Trophoblast cell (in vitro differentiated cells and primary cell): ENCODE data around the gene MUC16. TPM values are rescaled to one million over a fixed set of nuclear protein-coding genes. Genes with fewer than 3 reads are reported as not detected.
A peak's percentile ranks its signal among the peaks of the same experiment; 100 is the strongest.
"Not testable (repeated sequence)": the region's sequence is repeated elsewhere in the genome, so short reads cannot be mapped to it uniquely, and the experiment has no call there.

Experiments
- DNase-seq, 2 donors: peaks; one replicate each; pipeline ENCODE4 v3.0.0-alpha.2; 2016
- H2AFZ ChIP-seq: 2 replicates; pipeline ENCODE4 v1.6.1; 2013; ENCODE audit warnings: low read length, moderate library complexity, mild to moderate bottlenecking; ENCODE audit not compliant: insufficient read depth, poor library complexity
- H2AK5ac ChIP-seq: 2 replicates; pipeline ENCODE4 v1.6.1; 2013; ENCODE audit warnings: mild to moderate bottlenecking, low read length
- H2BK120ac ChIP-seq: 2 replicates; pipeline ENCODE4 v1.6.1; 2013; ENCODE audit warnings: low read length, mild to moderate bottlenecking, moderate library complexity; ENCODE audit not compliant: insufficient read depth, poor library complexity
- H2BK12ac ChIP-seq: 2 replicates; pipeline ENCODE4 v1.6.1; 2013; ENCODE audit warnings: mild to moderate bottlenecking, low read length, moderate library complexity
- H2BK5ac ChIP-seq: 2 replicates; pipeline ENCODE4 v1.6.1; 2013; ENCODE audit warnings: low read length, low read depth, moderate library complexity, mild to moderate bottlenecking; ENCODE audit not compliant: poor library complexity
- H3K14ac ChIP-seq: 2 replicates; pipeline ENCODE4 v1.6.1; 2013; ENCODE audit warnings: mild to moderate bottlenecking, low read length
- H3K18ac ChIP-seq: 2 replicates; pipeline ENCODE4 v1.6.1; 2013; ENCODE audit warnings: mild to moderate bottlenecking, low read length
- H3K23ac ChIP-seq: 2 replicates; pipeline ENCODE4 v1.6.1; 2013; ENCODE audit warnings: low read length
- H3K27ac ChIP-seq: 2 replicates; pipeline ENCODE4 v1.5.1; 2013; ENCODE audit warnings: low read depth, mild to moderate bottlenecking, inconsistent platforms, low read length, moderate library complexity
- H3K27me3 ChIP-seq: 2 replicates; pipeline ENCODE4 v1.6.1; 2013; ENCODE audit warnings: inconsistent platforms, mild to moderate bottlenecking, low read length, moderate library complexity; ENCODE audit not compliant: insufficient read depth
- H3K36me3 ChIP-seq, 2 experiments: 1 replicate in 1 of 2; 2 replicates in 1 of 2; pipeline ENCODE4 v1.6.1; 2013; ENCODE audit warnings: low read length in 2 of 2, mild to moderate bottlenecking in 2 of 2, moderate library complexity in 1 of 2; ENCODE audit not compliant: insufficient read depth in 2 of 2, control insufficient read depth in 1 of 2
- H3K4ac ChIP-seq: 2 replicates; pipeline ENCODE4 v1.6.1; 2013; ENCODE audit warnings: low read depth, mild to moderate bottlenecking, low read length, moderate library complexity
- H3K4me1 ChIP-seq, 2 experiments: 1 replicate in 1 of 2; 2 replicates in 1 of 2; pipeline ENCODE4 v1.6.1; 2013; ENCODE audit warnings: low read length in 2 of 2, mild to moderate bottlenecking in 2 of 2, moderate library complexity in 1 of 2; ENCODE audit not compliant: insufficient read depth in 2 of 2, control insufficient read depth in 1 of 2
- H3K4me2 ChIP-seq: 2 replicates; pipeline ENCODE4 v1.6.1; 2013; ENCODE audit warnings: inconsistent platforms, mild to moderate bottlenecking, low read length, moderate library complexity
- H3K4me3 ChIP-seq: 2 replicates; pipeline ENCODE4 v1.5.1; 2013; ENCODE audit warnings: mild to moderate bottlenecking, low read depth, low read length, inconsistent platforms
- H3K79me1 ChIP-seq: one replicate; pipeline ENCODE4 v1.6.1; 2013; ENCODE audit warnings: low read length
- H3K79me2 ChIP-seq: 2 replicates; pipeline ENCODE4 v1.6.1; 2013; ENCODE audit warnings: low read length, mild to moderate bottlenecking; ENCODE audit not compliant: control insufficient read depth, insufficient read depth, poor library complexity
- H3K9ac ChIP-seq: 2 replicates; pipeline ENCODE4 v1.6.1; 2013; ENCODE audit warnings: mild to moderate bottlenecking, low read length
- H3K9me3 ChIP-seq: 2 replicates; pipeline ENCODE4 v1.6.1; 2013; ENCODE audit warnings: low read depth, mild to moderate bottlenecking, control low read depth, inconsistent platforms, low read length; ENCODE audit not compliant: insufficient read depth
- H4K12ac ChIP-seq: 2 replicates; pipeline ENCODE4 v1.6.1; 2013; ENCODE audit warnings: low read depth, mild to moderate bottlenecking, low read length, moderate library complexity
- H4K8ac ChIP-seq: 2 replicates; pipeline ENCODE4 v1.6.1; 2013; ENCODE audit warnings: low read depth, mild to moderate bottlenecking, low read length, moderate library complexity
- H4K91ac ChIP-seq: one replicate; pipeline ENCODE4 v1.6.1; 2013; ENCODE audit warnings: low read depth, mild to moderate bottlenecking, low read length, moderate library complexity
- WGBS: extraction: QIAGEN DNeasy Blood & Tissue Kit; methylation state at CpG from one replicate; pipeline ENCODE4 v1.1.7; 2013; ENCODE audit warnings: missing lambda C conversion rate; ENCODE audit not compliant: insufficient read length, insufficient coverage; ENCODE audit errors: extremely low coverage; 5-methylcytosine and 5-hydroxymethylcytosine counted together
- polyA plus RNA-seq: library from polyadenylated mRNA; stranded (reverse); fragments of 200-250 nt; gene quantifications from 2 replicates; pipeline ENCODE4 v1.2.3, GENCODE V29; 2013

Gene MUC16
- polyA plus RNA-seq: 0.08 and 0.10 TPM in 2 replicates

DNA sequence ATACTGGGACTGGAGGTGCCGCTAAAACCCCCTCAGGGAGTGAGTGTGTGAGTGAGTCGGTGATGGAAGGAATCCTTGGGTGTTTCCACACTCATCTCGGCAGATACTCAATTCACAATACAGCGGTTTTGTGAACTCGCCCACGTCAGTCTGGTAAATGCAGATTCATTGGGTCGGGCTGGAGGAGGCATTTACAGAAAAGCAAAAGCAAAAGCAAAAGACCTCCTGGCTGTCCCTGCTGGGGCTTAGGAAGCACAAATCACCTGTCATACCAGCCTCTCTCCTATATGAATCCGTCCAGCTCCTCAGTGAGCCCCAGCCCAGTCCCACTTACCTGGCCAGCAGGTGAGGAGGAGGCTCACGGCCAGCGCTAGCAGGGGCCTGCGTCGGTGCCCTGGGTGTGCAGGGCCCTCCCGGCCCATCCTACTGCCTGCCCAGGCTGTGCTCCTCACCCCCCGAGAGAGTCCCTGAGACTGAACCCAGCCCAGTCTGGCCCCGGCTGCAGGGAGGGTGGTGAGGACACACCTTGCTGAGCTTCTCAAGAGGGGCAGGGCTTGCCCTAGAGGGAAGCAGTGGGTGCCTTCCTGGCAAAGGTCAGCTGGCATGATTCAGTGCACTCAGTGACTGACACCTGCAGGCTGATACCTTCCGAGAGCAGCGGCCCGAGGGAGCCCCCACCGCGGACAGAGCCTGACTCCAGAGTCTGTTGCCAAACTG is at the start of gene MUC16:
TSS of gene MUC16 (minus strand) at position 475 of the 717 bp plus-strand sequence.
- Histone ChIP-seq H3K4me1 (peaks cover 0 to 2% of the 10 kb centered on the region in 2 experiments), H2AFZ (no peak within 1 kb of the TSS)

GRCh38 chr19:9058905-9059667 is 48.9 kb upstream of the MUC16 start:
- no peak overlapping the region for H3K9ac ChIP-seq
- no peak overlapping the region for H2BK120ac ChIP-seq
- H3K27ac ChIP-seq: no peak overlapping the region
- no peak overlapping the region for H3K4ac ChIP-seq
- H4K91ac ChIP-seq: no peak overlapping the region
- H3K79me1 ChIP-seq: peaks cover 3% of the 10 kb centered on the region
- no peaks in the 10 kb centered on the region for H3K79me2 ChIP-seq
- H3K4me2 ChIP-seq: no peak overlapping the region
- no peak overlapping the region for H4K8ac ChIP-seq
- no peak overlapping the region for H3K14ac ChIP-seq
- DNase-seq: peak; percentile 66 to 70
- H2AK5ac ChIP-seq: no peak overlapping the region
- no peak overlapping the region for H4K12ac ChIP-seq
- no peak overlapping the region for H2BK12ac ChIP-seq
- no peak overlapping the region for H3K4me3 ChIP-seq
- no CpG with 5 or more reads among the region's 12 CpGs for WGBS
- H2AFZ ChIP-seq: no peak overlapping the region
- no peaks in the 10 kb centered on the region for H3K27me3 ChIP-seq
- no peak overlapping the region for H2BK5ac ChIP-seq
- H3K23ac ChIP-seq: no peak overlapping the region
- H3K18ac ChIP-seq: no peak overlapping the region
- no peaks in the 10 kb centered on the region for H3K9me3 ChIP-seq
- no peaks in the 10 kb centered on the region for H3K36me3 ChIP-seq
- peaks cover 0 to 7% of the 10 kb centered on the region in 2 experiments for H3K4me1 ChIP-seq

More for the DNA sequence above, at the start of gene MUC16:
- Histone ChIP-seq H3K79me2 (no peaks in the 10 kb centered on the region), H3K23ac (no peak within 1 kb of the TSS), H3K4me3 (no peak within 1 kb of the TSS), H3K79me1 (no peaks in the 10 kb centered on the region), H2BK120ac (no peak within 1 kb of the TSS), H3K27me3 (no peaks in the 10 kb centered on the region), H3K18ac (no peak within 1 kb of the TSS), H4K8ac (no peak within 1 kb of the TSS), H3K4me2 (no peak within 1 kb of the TSS), H3K4ac (no peak within 1 kb of the TSS), H2AK5ac (no peak within 1 kb of the TSS), H2BK5ac (no peak within 1 kb of the TSS), H3K14ac (no peak within 1 kb of the TSS), H4K12ac (no peak within 1 kb of the TSS), H3K9ac (no peak within 1 kb of the TSS), H4K91ac (no peak within 1 kb of the TSS), H3K36me3 (no peaks in the 10 kb centered on the region), H3K9me3 (peaks cover 2% of the 10 kb centered on the region), H2BK12ac (no peak within 1 kb of the TSS), H3K27ac (no peak within 1 kb of the TSS)
- DNase-seq: no peak
- WGBS: no CpG with 5 or more reads among the region's 20 CpGs

GRCh38 chr19:9057505-9058258 is 47.5 kb upstream of the MUC16 start:
- no peak overlapping the region for H2BK12ac ChIP-seq
- no peak overlapping the region for H2BK120ac ChIP-seq
- H3K18ac ChIP-seq: no peak overlapping the region
- H4K8ac ChIP-seq: no peak overlapping the region
- peaks cover 5% of the 10 kb centered on the region for H3K79me1 ChIP-seq
- H3K9ac ChIP-seq: no peak overlapping the region
- H2AK5ac ChIP-seq: no peak overlapping the region
- no peaks in the 10 kb centered on the region for H3K79me2 ChIP-seq
- no peaks in the 10 kb centered on the region for H3K27me3 ChIP-seq
- no peak overlapping the region for H3K4me3 ChIP-seq
- H3K27ac ChIP-seq: no peak overlapping the region
- peaks cover 3 to 7% of the 10 kb centered on the region in 2 experiments for H3K4me1 ChIP-seq
- DNase-seq: no peak
- H2AFZ ChIP-seq: no peak overlapping the region
- WGBS: no CpG with 5 or more reads among the region's 4 CpGs
- H4K91ac ChIP-seq: no peak overlapping the region
- no peaks in the 10 kb centered on the region for H3K9me3 ChIP-seq
- H3K36me3 ChIP-seq: no peaks in the 10 kb centered on the region
- H4K12ac ChIP-seq: no peak overlapping the region
- H3K4ac ChIP-seq: no peak overlapping the region
- H2BK5ac ChIP-seq: no peak overlapping the region
- no peak overlapping the region for H3K4me2 ChIP-seq
- no peak overlapping the region for H3K23ac ChIP-seq
- H3K14ac ChIP-seq: no peak overlapping the region

- H2BK5ac ChIP-seq, H3K4me1 ChIP-seq, H3K36me3 ChIP-seq, H3K9ac ChIP-seq, H2AFZ ChIP-seq, H3K23ac ChIP-seq, H3K9me3 ChIP-seq, H3K79me2 ChIP-seq, H3K14ac ChIP-seq, H4K12ac ChIP-seq, H3K27ac ChIP-seq, H4K91ac ChIP-seq, H3K4ac ChIP-seq, H3K79me1 ChIP-seq, H3K27me3 ChIP-seq, H3K4me2 ChIP-seq, DNase-seq, H3K4me3 ChIP-seq, H2AK5ac ChIP-seq, H2BK12ac ChIP-seq, H4K8ac ChIP-seq, H3K18ac ChIP-seq, H2BK120ac ChIP-seq: not testable (repeated sequence)
- no CpG with 5 or more reads among the region's 9 CpGs for WGBS
These were observed 45.9 kb upstream of the MUC16 start for GRCh38 chr19:9056131-9056530.
